Measurements from ENCODE around the gene KIF21A. TPM values are rescaled to one million over a fixed set of nuclear protein-coding genes. Genes with fewer than 3 reads are reported as not detected.
A peak's percentile ranks its signal among the peaks of the same experiment; 100 is the strongest.

The KIF21A gene
- polyA plus RNA-seq, 1 of the 3 experiments (the other 2 are of a cell fraction): 3.6 TPM

DNA sequence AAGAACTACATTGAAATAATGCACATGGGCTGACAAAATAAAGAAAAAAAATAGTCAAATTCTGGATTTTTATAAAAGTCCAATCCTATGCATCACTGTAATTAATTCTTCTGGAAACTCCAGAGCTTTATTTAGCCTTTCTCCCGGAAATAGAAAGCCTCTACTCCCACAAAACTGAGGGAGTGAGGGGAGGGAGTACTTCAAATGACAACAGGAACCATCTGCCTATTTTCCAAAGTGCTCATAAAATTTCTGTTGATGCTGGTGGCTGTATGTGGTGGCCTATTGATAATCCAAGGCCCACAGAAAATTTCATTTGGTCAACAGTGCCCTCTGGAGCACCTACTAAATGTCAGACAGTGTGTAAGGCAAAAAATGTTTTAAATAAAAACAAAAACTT, 64.6 kb downstream of the KIF21A start:
- peak overlapping the region in 1 of 2 experiments; percentile 81; a peak in 2 of 4 replicates for H3K27ac ChIP-seq (ENCODE audit: low read depth in 2 of 2, low read length in 1 of 2)
- peaks cover 0 to 17% of the 10 kb centered on the region in 2 experiments; a peak in 2 of 4 replicates for H3K4me1 ChIP-seq (ENCODE audit: control insufficient read depth in 1 of 2, insufficient read depth in 2 of 2, low read depth in 1 of 2, low read length in 1 of 2)
- no peaks in the 10 kb centered on the region for H3K9me3 ChIP-seq
- 25% methylated on average over 1 of the region's 1 CpG for WGBS (ENCODE audit: low lambda C conversion rate)
- no peaks in the 10 kb centered on the region for H3K9me2 ChIP-seq
- POLR2A ChIA-PET: no interaction called here
- TF ChIP-seq RAD21 (IDR thresholded peaks at IDR 0.05; ENCODE audit: low read length) (peak; percentile 51), EP300 (IDR thresholded peaks at IDR 0.05; ENCODE audit: borderline replicate concordance in 1 of 2, low read depth in 1 of 2, low read length in 1 of 2) (peak in 1 of 2 experiments; percentile 30; a peak in 1 of 4 replicates), CHD2 (IDR thresholded peaks at IDR 0.05; ENCODE audit: low read length, partially characterized antibody) (no peak)
- TF ChIP-seq, protein P1, sequence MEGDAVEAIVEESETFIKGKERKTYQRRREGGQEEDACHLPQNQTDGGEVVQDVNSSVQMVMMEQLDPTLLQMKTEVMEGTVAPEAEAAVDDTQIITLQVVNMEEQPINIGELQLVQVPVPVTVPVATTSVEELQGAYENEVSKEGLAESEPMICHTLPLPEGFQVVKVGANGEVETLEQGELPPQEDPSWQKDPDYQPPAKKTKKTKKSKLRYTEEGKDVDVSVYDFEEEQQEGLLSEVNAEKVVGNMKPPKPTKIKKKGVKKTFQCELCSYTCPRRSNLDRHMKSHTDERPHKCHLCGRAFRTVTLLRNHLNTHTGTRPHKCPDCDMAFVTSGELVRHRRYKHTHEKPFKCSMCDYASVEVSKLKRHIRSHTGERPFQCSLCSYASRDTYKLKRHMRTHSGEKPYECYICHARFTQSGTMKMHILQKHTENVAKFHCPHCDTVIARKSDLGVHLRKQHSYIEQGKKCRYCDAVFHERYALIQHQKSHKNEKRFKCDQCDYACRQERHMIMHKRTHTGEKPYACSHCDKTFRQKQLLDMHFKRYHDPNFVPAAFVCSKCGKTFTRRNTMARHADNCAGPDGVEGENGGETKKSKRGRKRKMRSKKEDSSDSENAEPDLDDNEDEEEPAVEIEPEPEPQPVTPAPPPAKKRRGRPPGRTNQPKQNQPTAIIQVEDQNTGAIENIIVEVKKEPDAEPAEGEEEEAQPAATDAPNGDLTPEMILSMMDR (IDR thresholded peaks at IDR 0.05): 0 out of 2 replicates have a peak, but pooled peaks have one; percentile 12
- H4K20me1 ChIP-seq (ENCODE audit: insufficient read depth): no peaks in the 10 kb centered on the region
- no peaks in the 10 kb centered on the region for H3K27me3 ChIP-seq (ENCODE audit: insufficient read depth)
- no peak for DNase-seq
- no peak overlapping the region for H3K9ac ChIP-seq
- no peaks in the 10 kb centered on the region for H3K79me2 ChIP-seq (ENCODE audit: insufficient read depth)
- CTCF ChIA-PET: interaction anchor here (0.7 to 1.3 kb wide), 6 partner anchors 10 to 241 kb away, joined by 3 read pairs; partner anchors contain the start of gene ABCD2
- no peak overlapping the region for H3K4me2 ChIP-seq
- H2AFZ ChIP-seq (ENCODE audit: low read depth): no peak overlapping the region
- H3K36me3 ChIP-seq (replicated peaks in 1 of 2; ENCODE audit: control insufficient read depth in 1 of 2, insufficient read depth in 2 of 2, low read length in 1 of 2): no peaks in the 10 kb centered on the region
- no peak overlapping the region for H3K4me3 ChIP-seq (ENCODE audit: low read depth in 2 of 2, low read length in 1 of 2)
- no peaks in the 10 kb centered on the region for H3F3A ChIP-seq (replicated peaks; ENCODE audit: insufficient read depth)

DNA sequence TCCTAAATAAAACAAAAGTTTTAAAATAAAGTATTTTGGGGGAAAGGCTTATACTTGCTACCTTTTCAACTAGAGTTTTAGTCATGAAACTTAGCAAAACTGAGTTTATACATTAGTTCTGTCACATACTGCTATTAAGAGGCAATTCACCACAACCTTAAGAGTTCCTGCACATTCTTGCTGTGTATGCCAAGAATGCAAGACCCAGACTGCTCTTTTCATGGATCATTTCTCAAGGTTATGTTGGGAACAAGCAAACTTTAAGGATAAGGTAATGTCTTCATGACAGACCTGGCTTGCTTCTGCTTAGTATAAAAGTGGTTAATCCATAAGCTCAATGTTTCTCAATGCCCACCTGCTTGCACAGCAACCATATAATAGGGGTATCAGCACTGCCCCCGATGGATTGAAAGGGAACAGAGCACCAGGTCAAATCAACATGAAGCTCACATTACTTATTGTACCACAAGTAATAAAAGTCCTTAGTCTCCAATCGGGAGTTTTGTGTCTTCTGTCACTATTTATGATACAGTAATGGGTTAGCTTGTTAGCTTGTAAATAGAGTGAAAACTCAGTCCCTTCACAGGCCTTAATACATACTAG, 67.6 kb downstream of the KIF21A start:
- no peak for DNase-seq
- TF ChIP-seq, protein P2, sequence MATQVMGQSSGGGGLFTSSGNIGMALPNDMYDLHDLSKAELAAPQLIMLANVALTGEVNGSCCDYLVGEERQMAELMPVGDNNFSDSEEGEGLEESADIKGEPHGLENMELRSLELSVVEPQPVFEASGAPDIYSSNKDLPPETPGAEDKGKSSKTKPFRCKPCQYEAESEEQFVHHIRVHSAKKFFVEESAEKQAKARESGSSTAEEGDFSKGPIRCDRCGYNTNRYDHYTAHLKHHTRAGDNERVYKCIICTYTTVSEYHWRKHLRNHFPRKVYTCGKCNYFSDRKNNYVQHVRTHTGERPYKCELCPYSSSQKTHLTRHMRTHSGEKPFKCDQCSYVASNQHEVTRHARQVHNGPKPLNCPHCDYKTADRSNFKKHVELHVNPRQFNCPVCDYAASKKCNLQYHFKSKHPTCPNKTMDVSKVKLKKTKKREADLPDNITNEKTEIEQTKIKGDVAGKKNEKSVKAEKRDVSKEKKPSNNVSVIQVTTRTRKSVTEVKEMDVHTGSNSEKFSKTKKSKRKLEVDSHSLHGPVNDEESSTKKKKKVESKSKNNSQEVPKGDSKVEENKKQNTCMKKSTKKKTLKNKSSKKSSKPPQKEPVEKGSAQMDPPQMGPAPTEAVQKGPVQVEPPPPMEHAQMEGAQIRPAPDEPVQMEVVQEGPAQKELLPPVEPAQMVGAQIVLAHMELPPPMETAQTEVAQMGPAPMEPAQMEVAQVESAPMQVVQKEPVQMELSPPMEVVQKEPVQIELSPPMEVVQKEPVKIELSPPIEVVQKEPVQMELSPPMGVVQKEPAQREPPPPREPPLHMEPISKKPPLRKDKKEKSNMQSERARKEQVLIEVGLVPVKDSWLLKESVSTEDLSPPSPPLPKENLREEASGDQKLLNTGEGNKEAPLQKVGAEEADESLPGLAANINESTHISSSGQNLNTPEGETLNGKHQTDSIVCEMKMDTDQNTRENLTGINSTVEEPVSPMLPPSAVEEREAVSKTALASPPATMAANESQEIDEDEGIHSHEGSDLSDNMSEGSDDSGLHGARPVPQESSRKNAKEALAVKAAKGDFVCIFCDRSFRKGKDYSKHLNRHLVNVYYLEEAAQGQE (IDR thresholded peaks at IDR 0.05; ENCODE audit: low read depth, low read length): no peak
- TF ChIP-seq SMC3 (IDR thresholded peaks at IDR 0.05; ENCODE audit: low read depth, low read length): no peak
- TF ChIP-seq NFIC (IDR thresholded peaks at IDR 0.05; ENCODE audit: borderline replicate concordance): no peak
- no peak for TF ChIP-seq TCF12 (IDR thresholded peaks at IDR 0.05)
- no peak for TF ChIP-seq RFX5 (IDR thresholded peaks at IDR 0.05; ENCODE audit: low read length)
- TF ChIP-seq POLR2AphosphoS5 (IDR thresholded peaks at IDR 0.05; ENCODE audit: low read depth, low read length): no peak
- 0 out of 2 replicates have a peak, but pooled peaks have one; percentile 14 for TF ChIP-seq RAD21 (IDR thresholded peaks at IDR 0.05; ENCODE audit: low read length)
- TF ChIP-seq, protein P3, sequence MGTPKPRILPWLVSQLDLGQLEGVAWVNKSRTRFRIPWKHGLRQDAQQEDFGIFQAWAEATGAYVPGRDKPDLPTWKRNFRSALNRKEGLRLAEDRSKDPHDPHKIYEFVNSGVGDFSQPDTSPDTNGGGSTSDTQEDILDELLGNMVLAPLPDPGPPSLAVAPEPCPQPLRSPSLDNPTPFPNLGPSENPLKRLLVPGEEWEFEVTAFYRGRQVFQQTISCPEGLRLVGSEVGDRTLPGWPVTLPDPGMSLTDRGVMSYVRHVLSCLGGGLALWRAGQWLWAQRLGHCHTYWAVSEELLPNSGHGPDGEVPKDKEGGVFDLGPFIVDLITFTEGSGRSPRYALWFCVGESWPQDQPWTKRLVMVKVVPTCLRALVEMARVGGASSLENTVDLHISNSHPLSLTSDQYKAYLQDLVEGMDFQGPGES (IDR thresholded peaks at IDR 0.05; ENCODE audit: low read depth, low read length): no peak
- TF ChIP-seq TAF1 (IDR thresholded peaks at IDR 0.05; ENCODE audit: borderline replicate concordance, low read depth, low read length): no peak
- TF ChIP-seq, protein P1 (IDR thresholded peaks at IDR 0.05): peak; percentile 18; the same call in 1 of the 2 replicates
- TF ChIP-seq EZH2phosphoT487 (IDR thresholded peaks at IDR 0.05; ENCODE audit: borderline replicate concordance, low read depth): no peak
- no peak for TF ChIP-seq FOXM1 (IDR thresholded peaks at IDR 0.05; ENCODE audit: low read depth)
- no peak for TF ChIP-seq TEAD4 (IDR thresholded peaks at IDR 0.05; ENCODE audit: borderline replicate concordance, insufficient read depth)
- Histone ChIP-seq H3K9me3 (no peaks in the 10 kb centered on the region), H3K36me3 (replicated peaks in 1 of 2; ENCODE audit: control insufficient read depth in 1 of 2, insufficient read depth in 2 of 2, low read length in 1 of 2) (no peaks in the 10 kb centered on the region), H2AFZ (ENCODE audit: low read depth) (no peak overlapping the region), H3K4me1 (ENCODE audit: control insufficient read depth in 1 of 2, insufficient read depth in 2 of 2, low read depth in 1 of 2, low read length in 1 of 2) (peaks cover 0 to 11% of the 10 kb centered on the region in 2 experiments; a peak in 2 of 4 replicates), H3K27ac (ENCODE audit: low read depth in 2 of 2, low read length in 1 of 2) (no peak overlapping the region; a peak in 1 of 4 replicates), H3F3A (replicated peaks; ENCODE audit: insufficient read depth) (no peaks in the 10 kb centered on the region), H3K9ac (no peak overlapping the region), H3K4me3 (ENCODE audit: low read depth in 2 of 2, low read length in 1 of 2) (no peak overlapping the region), H3K27me3 (ENCODE audit: insufficient read depth) (no peaks in the 10 kb centered on the region), H3K79me2 (ENCODE audit: insufficient read depth) (no peaks in the 10 kb centered on the region), H3K4me2 (no peak overlapping the region), H3K9me2 (no peaks in the 10 kb centered on the region), H4K20me1 (ENCODE audit: insufficient read depth) (no peaks in the 10 kb centered on the region)
- WGBS (ENCODE audit: low lambda C conversion rate): 67% methylated on average over 1 of the region's 2 CpGs
- ChIA-PET CTCF (interaction anchor here (0.9 to 1.7 kb wide), 6 partner anchors 10 to 317 kb away, joined by 3 to 10 read pairs (median 4); no protein-coding TSS in a partner anchor), POLR2A (no interaction called here)

Data from SK-N-SH (cell line).